Epithelial cell of esophagus (primary cell): ENCODE measurements around the gene SHISA6.

Experiments used
- DNase-seq: peaks from one replicate; pipeline ENCODE4 v3.0.0; 2010; ENCODE audit warnings: low read depth
- H3K4me3 ChIP-seq: 2 replicates; pipeline ENCODE4 v1.5.1; 2011; ENCODE audit warnings: mild to moderate bottlenecking, low read length, control low read depth
- TF ChIP-seq, protein P1 (sequence below): IDR thresholded peaks from 2 replicates; pipeline ENCODE4 v1.5.1; 2011; ENCODE audit warnings: low read depth, mild to moderate bottlenecking, low read length, control low read depth, inconsistent platforms; ENCODE audit not compliant: insufficient read depth; ENCODE audit errors: missing control alignments

SHISA6 gene

DNA sequence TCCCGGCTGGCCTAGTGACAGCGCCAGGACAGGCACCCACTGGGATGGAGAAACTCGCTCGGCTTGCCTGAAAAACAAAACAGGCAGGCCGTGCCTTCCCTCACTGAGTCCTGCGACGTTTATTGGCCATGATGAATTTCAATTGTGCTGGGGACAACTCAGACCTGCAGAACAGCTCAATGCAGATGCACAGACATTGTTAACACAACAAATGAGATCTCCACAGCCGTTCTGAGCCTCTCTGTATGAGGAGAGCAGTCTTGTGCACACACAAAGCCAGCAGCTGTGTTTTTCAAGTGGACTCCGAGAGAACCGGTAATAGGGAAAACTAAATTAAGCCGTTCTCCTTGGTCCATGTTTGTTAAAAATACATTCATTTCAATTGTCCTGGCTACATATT is 15.9 kb downstream of the SHISA6 start:
- H3K4me3 ChIP-seq, result no peak overlapping the region
- no peak for DNase-seq
- TF ChIP-seq, protein P1, sequence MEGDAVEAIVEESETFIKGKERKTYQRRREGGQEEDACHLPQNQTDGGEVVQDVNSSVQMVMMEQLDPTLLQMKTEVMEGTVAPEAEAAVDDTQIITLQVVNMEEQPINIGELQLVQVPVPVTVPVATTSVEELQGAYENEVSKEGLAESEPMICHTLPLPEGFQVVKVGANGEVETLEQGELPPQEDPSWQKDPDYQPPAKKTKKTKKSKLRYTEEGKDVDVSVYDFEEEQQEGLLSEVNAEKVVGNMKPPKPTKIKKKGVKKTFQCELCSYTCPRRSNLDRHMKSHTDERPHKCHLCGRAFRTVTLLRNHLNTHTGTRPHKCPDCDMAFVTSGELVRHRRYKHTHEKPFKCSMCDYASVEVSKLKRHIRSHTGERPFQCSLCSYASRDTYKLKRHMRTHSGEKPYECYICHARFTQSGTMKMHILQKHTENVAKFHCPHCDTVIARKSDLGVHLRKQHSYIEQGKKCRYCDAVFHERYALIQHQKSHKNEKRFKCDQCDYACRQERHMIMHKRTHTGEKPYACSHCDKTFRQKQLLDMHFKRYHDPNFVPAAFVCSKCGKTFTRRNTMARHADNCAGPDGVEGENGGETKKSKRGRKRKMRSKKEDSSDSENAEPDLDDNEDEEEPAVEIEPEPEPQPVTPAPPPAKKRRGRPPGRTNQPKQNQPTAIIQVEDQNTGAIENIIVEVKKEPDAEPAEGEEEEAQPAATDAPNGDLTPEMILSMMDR, result no peak

DNA sequence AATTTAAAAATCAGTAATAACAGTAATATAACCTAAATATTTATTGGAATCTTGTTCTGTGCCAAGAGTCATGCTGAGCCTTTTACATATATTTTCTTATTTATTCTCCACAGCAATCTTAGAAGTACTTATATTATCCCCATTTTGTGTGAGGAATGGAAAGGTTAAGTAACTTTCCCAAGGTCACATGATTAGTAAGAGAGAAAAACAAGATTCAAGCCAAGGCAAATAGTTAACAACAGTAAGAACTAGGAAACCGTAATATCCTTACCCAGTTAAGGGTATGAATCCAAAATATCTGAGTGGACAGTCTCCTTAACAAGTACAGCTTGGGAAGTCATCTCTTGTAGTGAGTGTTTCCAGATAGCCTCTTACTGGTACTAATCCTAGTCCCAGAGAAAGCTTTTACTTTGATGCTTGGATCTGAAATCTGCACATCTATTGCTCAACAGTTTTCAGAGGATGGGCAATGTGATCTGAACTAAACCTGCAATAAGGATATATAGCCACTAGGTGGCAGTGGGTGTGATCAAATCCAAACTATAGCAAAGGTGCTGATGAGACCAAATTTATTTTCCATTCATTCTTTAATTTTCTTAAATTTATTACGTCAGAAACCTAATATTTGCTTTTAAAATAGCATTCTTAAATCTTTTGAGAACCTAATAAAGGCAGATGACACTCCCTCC is 23.3 kb downstream of the SHISA6 start:
- TF ChIP-seq, protein P1, result no peak
- no peak for DNase-seq
- no peak overlapping the region for H3K4me3 ChIP-seq

DNA sequence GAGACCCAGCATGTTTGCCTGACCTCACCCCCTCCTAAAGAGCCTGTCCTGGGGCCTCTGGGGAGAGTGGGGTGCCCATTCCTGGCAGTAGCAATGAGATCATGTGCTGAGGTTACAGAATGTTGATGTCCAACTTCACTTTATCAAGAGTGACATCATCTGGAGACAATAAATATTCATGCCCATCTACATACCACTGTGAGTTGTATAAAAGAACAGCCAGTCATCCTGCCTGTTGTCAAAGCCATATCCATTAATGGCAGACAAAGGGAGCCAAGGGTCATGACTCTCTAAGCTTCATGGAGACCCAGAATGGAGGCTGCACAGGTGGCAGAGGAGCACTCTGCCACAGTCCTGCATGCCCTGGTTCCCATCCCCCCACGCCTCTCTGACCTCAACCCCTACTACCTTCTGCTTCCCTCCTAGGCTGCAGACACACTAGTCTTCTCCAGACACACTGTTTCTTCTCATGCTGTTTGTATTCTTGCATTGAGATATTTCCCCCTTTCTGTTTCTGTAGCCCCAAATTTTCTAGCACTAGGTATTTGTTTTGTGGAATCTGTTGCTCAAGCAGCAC is 27.1 kb downstream of the SHISA6 start:
- DNase-seq, result no peak
- TF ChIP-seq, protein P1, result no peak
- H3K4me3 ChIP-seq, result no peak overlapping the region

DNA sequence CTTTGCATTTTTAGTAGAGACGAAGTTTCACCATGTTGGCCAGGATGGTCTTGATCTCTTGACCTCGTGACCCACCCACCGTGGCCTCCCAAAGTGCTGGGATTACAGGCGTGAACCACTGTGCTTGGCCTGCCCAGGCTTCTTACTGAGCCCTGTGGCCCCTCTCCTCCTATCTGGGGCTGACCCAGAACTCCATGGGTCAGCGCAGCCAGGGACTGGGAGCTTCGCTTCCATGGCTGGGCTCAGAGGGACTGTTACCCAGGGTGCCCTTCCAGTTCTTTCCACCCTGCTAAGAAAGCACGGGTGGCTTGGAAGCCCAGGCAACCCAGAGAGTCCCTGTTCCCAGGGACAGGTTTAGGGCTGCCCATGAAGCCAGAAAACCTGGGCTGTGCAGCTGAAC is 28.2 kb downstream of the SHISA6 start:
- DNase-seq, result no peak
- H3K4me3 ChIP-seq, result no peak overlapping the region
- TF ChIP-seq, protein P1, result no peak

DNA sequence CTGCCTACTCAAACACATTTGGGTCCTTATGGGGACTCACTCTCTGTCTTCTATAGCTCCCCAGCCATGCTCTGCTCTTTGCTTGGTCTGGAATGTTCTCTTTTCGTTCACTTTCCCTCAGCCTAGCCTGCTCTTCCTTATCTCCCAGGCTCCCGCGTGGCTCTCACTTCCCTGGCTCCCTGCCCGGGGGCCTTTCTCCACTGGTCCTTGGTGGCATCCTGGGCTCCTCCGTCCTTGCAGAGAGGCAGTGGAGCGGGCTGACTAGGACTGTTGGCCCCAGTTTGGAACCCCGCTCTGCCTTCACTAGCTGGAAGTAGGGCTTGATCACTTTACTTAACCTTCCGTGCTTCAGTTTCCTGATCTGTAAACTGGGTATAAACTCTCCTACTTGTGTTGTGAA is 31.2 kb downstream of the SHISA6 start:
- no peak overlapping the region for H3K4me3 ChIP-seq
- no peak for DNase-seq
- TF ChIP-seq, protein P1, result no peak

DNA sequence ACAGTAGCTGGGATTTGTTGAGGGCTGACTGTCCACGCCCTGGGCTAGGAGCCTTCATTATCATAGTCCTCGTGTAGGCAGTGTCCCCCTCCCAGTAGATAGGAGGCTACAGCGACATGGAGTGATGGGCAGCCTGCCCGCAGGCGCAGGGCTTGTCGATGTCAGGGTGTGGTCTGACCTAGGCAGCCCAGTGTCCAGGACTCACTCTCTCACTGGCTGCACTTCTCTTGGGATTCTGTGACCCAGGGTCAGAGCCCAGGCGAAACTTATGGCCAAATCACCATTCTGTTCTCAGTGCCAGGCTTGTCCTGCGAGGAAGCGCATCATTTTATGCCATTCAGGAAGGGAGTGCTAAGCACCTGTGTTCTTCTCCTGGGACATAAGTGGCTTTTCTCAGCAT is 32.6 kb downstream of the SHISA6 start:
- H3K4me3 ChIP-seq, result no peak overlapping the region
- no peak for DNase-seq
- TF ChIP-seq, protein P1, result no peak

DNA sequence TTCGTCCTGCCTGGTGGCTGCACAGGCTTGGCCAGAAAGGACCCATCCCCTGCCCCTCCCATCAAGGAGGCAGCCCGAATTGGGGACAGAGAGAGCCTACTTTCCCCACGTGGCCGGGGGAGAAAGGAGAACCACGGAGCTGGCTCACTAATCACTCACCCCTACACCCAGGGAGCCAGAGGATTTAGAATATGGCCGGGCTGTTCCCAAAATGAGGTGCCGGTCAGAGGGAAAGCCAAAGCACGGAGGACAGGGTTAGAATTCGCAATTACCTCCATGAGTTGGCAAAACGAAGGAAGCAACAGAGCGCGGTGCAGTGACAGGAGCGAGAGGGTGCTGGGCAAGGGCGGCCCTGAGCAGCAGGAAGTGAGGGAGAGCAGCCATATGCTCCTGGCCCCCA is 33.1 kb downstream of the SHISA6 start:
- no peak overlapping the region for H3K4me3 ChIP-seq
- DNase-seq, result no peak
- TF ChIP-seq, protein P1, result no peak
